Subcutaneous adipose tissue (tissue), 4 donors: ENCODE results near the gene ZNF154. TPM values are rescaled to one million over a fixed set of nuclear protein-coding genes. Genes with fewer than 3 reads are reported as not detected.

Experiments
- total RNA-seq, 4 donors: library from RNA; depleted of rRNA; stranded (reverse); fragments of >200 nt; gene quantifications; one replicate each; pipeline ENCODE4 v1.1.0, GENCODE V29; 2016
- TF ChIP-seq, protein P1 (sequence below): fragments of 450-650 bp; IDR thresholded peaks from one replicate; pipeline ENCODE4 v1.5.1; 2016; ENCODE audit warnings: low read depth, mild to moderate bottlenecking, control low read depth, antibody characterized with exemption, moderate library complexity

ZNF154 gene
- total RNA-seq, 4 donors from 2014 or later: 1.9 to 3.0 (median 2.7) TPM

DNA sequence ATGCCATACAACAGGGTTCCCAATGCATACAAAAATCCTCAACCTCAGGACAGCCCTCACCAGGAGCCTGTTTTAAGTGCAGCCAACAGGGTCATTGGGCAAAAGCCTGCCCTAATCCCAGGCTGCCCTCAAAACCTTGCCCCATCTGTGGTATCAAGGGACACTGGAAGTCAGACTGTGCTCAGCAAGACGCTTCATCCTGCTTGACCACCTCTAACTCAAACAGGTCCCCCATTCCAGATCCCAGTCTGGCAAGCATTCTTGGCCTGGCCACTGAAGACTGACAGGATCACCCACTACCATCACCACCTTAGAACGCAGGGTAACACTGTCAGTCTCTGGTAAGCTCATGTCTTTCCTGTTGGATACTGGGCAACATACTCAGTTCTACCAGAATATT is 55.3 kb downstream of the ZNF154 start:
- TF ChIP-seq, protein P1, sequence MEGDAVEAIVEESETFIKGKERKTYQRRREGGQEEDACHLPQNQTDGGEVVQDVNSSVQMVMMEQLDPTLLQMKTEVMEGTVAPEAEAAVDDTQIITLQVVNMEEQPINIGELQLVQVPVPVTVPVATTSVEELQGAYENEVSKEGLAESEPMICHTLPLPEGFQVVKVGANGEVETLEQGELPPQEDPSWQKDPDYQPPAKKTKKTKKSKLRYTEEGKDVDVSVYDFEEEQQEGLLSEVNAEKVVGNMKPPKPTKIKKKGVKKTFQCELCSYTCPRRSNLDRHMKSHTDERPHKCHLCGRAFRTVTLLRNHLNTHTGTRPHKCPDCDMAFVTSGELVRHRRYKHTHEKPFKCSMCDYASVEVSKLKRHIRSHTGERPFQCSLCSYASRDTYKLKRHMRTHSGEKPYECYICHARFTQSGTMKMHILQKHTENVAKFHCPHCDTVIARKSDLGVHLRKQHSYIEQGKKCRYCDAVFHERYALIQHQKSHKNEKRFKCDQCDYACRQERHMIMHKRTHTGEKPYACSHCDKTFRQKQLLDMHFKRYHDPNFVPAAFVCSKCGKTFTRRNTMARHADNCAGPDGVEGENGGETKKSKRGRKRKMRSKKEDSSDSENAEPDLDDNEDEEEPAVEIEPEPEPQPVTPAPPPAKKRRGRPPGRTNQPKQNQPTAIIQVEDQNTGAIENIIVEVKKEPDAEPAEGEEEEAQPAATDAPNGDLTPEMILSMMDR: no peak

DNA sequence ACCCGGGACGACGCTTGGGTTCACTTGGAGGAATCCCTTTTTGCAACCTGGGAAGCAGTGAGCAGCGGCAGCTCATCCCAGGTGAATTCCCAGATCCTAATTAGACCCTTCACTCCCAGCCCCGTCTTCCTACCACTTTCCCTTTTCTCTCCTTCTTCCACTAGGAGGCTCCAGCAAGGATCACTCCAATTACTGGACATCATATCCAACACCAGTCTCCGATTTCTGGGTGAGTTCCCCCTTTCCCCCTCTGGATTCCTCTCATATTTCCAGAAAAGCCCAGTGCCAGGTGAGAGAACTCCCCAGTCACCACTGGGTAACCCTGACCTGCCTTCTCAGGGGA is 57.4 kb downstream of the ZNF154 start:
- TF ChIP-seq, protein P1: no peak

DNA sequence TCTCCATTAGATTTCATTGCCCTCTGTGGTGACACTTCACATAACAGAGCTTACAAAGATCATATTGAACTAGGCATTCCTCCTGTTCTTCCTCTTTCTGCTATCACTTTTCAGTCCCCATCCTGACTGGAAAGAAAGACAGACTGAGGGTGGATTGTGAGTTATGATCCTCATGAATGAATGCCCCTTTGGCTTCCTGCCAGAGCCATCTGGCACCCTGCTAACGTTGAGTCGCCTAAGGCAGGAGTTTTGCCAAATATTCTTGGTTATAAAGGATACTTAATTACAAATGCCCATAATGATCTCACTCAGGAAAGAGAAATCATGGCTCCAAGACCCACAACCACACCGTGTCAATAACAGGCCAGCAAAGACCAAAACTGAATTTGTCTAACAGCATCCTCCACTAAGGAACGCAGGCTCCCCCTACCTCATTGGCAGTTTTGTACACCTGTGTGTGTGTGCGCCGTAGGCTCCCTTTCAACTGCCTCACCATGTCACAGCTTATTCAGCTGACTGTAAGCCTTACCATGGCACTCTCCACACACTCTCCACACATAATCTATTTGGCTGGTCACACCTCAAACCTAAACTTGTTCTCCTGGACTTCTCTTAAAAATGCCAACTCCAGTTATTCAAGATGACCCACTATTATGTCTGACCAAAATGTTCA is 60.5 kb downstream of the ZNF154 start:
- TF ChIP-seq, protein P1: no peak

Other genes starting within 250 kb of the ZNF154 start
- 10 to 100 TPM in 3 of 4 donors, 1 to 10 TPM in 1; 6.2 to 18.6 (median 11.5) TPM for gene ZNF772, start 231.6 kb downstream of the ZNF154 start, total RNA-seq
- gene ZNF419, start 221.5 kb downstream of the ZNF154 start, total RNA-seq: 10 to 100 TPM in 1 of 4 donors, 1 to 10 TPM in 3; 7.7 to 13.4 (median 9.5) TPM
- 10 to 100 TPM in 3 of 4 donors, 1 to 10 TPM in 1; 6.5 to 16.5 (median 14.3) TPM for gene ZNF773, start 209.3 kb downstream of the ZNF154 start, total RNA-seq
- 1 to 10 TPM; 4.1 to 4.8 (median 4.5) TPM for gene ZNF549, start 181.8 kb downstream of the ZNF154 start, total RNA-seq
- 1 to 10 TPM; 6.6 to 8.1 (median 7.5) TPM for gene ZNF550, start 149.3 kb downstream of the ZNF154 start, total RNA-seq
- gene ZNF416, start 130.3 kb downstream of the ZNF154 start, total RNA-seq: 1 to 10 TPM; 2.9 to 4.7 (median 3.4) TPM
- gene ZIK1, start 125.1 kb downstream of the ZNF154 start, total RNA-seq: 1 to 10 TPM in 3 of 4 donors, under 1 TPM in 1; 0.65 to 8.7 (median 3.9) TPM
- 1 to 10 TPM; 1.1 to 3.8 (median 2.6) TPM for gene ZNF530, start 109.3 kb downstream of the ZNF154 start, total RNA-seq
- 10 to 100 TPM; 10.6 to 20.3 (median 13.1) TPM for gene ZNF134, start 95.0 kb downstream of the ZNF154 start, total RNA-seq
- 10 to 100 TPM in 2 of 4 donors, 1 to 10 TPM in 2; 8.2 to 11.0 (median 10.0) TPM for gene ZNF211, start 76.0 kb downstream of the ZNF154 start, total RNA-seq
- gene ZSCAN4, start 40.3 kb downstream of the ZNF154 start, total RNA-seq: not detected
- gene ZNF551, start 27.2 kb downstream of the ZNF154 start, total RNA-seq: 1 to 10 TPM; 3.6 to 6.8 (median 6.3) TPM
- gene ZNF671, start 18.4 kb upstream of the ZNF154 start, total RNA-seq: 1 to 10 TPM; 3.9 to 8.1 (median 6.4) TPM
- 10 to 100 TPM in 2 of 4 donors, 1 to 10 TPM in 2; 8.8 to 10.9 (median 10.1) TPM for gene ZNF776, start 37.6 kb upstream of the ZNF154 start, total RNA-seq
- gene ZNF586, start 60.5 kb upstream of the ZNF154 start, total RNA-seq: 10 to 100 TPM; 17.8 to 22.5 (median 20.9) TPM
- gene ZNF552, start 105.7 kb upstream of the ZNF154 start, total RNA-seq: 10 to 100 TPM in 1 of 4 donors, 1 to 10 TPM in 3; 3.9 to 10.4 (median 5.4) TPM
- gene ZNF587B, start 121.1 kb upstream of the ZNF154 start, total RNA-seq: 10 to 100 TPM; 10.0 to 17.5 (median 12.3) TPM
- 10 to 100 TPM; 14.5 to 30.5 (median 19.9) TPM for gene ZNF587, start 140.7 kb upstream of the ZNF154 start, total RNA-seq
- gene ZNF814, start 179.8 kb upstream of the ZNF154 start, total RNA-seq: 1 to 10 TPM; 6.8 to 9.0 (median 8.7) TPM
- 10 to 100 TPM; 13.9 to 19.2 (median 15.0) TPM for gene ZNF417, start 207.4 kb upstream of the ZNF154 start, total RNA-seq
- gene ZNF418, start 226.2 kb upstream of the ZNF154 start, total RNA-seq: 1 to 10 TPM; 2.5 to 5.1 (median 4.3) TPM
- gene ZNF256, start 238.5 kb upstream of the ZNF154 start, total RNA-seq: 1 to 10 TPM; 3.1 to 7.0 (median 4.9) TPM